Naive thymus-derived CD4-positive, alpha-beta T cell (primary cell): ENCODE measurements around the gene GSTO1. TPM values are rescaled to one million over a fixed set of nuclear protein-coding genes. Genes with fewer than 3 reads are reported as not detected.
A peak's percentile ranks its signal among the peaks of the same experiment; 100 is the strongest.

ENCODE experiments used
- ATAC-seq: fragments of 150-1000 bp; cut with Tn5 transposase; 2 replicates; pipeline ENCODE4 v1.10.0; 2021; ENCODE audit warnings: mild to moderate bottlenecking, moderate library complexity
- CTCF ChIA-PET: fragments of 350-600 bp; sonication (Branson Sonifier 250); formaldehyde crosslinking; loops from one replicate; lab custom pipeline; 2021; ENCODE audit warnings: antibody characterized with exemption; lab: Charles Lee
- POLR2A ChIA-PET: fragments of 350-600 bp; sonication (Branson Sonifier 250); formaldehyde crosslinking; loops from one replicate; lab custom pipeline; 2021; ENCODE audit warnings: antibody characterized with exemption, inconsistent platforms; lab: Charles Lee
- DNase-seq, 9 donors: peaks; one replicate each; pipeline versions ENCODE4 v3.0.0 to v3.0.0-alpha.2; 2020 to 2022; ENCODE audit warnings: mixed read lengths in 1 of 9
- H3K27ac ChIP-seq: one replicate; pipeline ENCODE4 v1.7.0; 2013; ENCODE audit warnings: mild to moderate bottlenecking, low read depth, low read length, moderate library complexity
- H3K27me3 ChIP-seq, 2 donors: one replicate each; pipeline ENCODE4 v1.7.0; 2013; ENCODE audit warnings: low read length in 2 of 2, mild to moderate bottlenecking in 2 of 2, moderate library complexity in 2 of 2; ENCODE audit not compliant: control insufficient read depth in 2 of 2, insufficient read depth in 2 of 2
- H3K36me3 ChIP-seq, 3 experiments: 1 replicate in 2 of 3; 2 replicates in 1 of 3; pipeline ENCODE4 v1.7.0; 2013; ENCODE audit warnings: low read length in 3 of 3, mild to moderate bottlenecking in 3 of 3, moderate library complexity in 1 of 3; ENCODE audit not compliant: insufficient read depth in 3 of 3, control insufficient read depth in 2 of 3
- H3K4me1 ChIP-seq, 2 donors: one replicate each; pipeline ENCODE4 v1.7.0; 2013; ENCODE audit warnings: low read length in 2 of 2, mild to moderate bottlenecking in 2 of 2, moderate library complexity in 1 of 2; ENCODE audit not compliant: control insufficient read depth in 2 of 2, insufficient read depth in 2 of 2
- H3K4me3 ChIP-seq: 2 replicates; pipeline ENCODE4 v1.7.0; 2013; ENCODE audit warnings: mild to moderate bottlenecking, low read length
- H3K9me3 ChIP-seq, 3 experiments: 1 replicate in 2 of 3; 2 replicates in 1 of 3; pipeline ENCODE4 v1.7.0; 2013; ENCODE audit warnings: low read length in 3 of 3; ENCODE audit not compliant: control insufficient read depth in 2 of 3
- H3K27ac Mint-ChIP-seq, 9 donors: one replicate each; pipeline ENCODE4 v1.8.0; 2020 to 2022; ENCODE audit warnings: mixed read lengths in 9 of 9, mild to moderate bottlenecking in 8 of 9, moderate library complexity in 5 of 9, inconsistent platforms in 2 of 9
- H3K27me3 Mint-ChIP-seq, 5 donors: one replicate each; pipeline ENCODE4 v1.8.0; 2021 to 2022; ENCODE audit warnings: mixed read lengths in 5 of 5, mild to moderate bottlenecking in 1 of 5
- H3K36me3 Mint-ChIP-seq, 5 donors: one replicate each; pipeline ENCODE4 v1.8.0; 2020 to 2022; ENCODE audit warnings: mixed read lengths in 5 of 5, mild to moderate bottlenecking in 3 of 5, inconsistent platforms in 1 of 5
- H3K4me1 Mint-ChIP-seq, 7 donors: one replicate each; pipeline ENCODE4 v1.8.0; 2020 to 2022; ENCODE audit warnings: mixed read lengths in 7 of 7, mild to moderate bottlenecking in 3 of 7, inconsistent platforms in 1 of 7
- H3K4me3 Mint-ChIP-seq, 10 donors: one replicate each; pipeline ENCODE4 v1.8.0; 2020 to 2022; ENCODE audit warnings: mild to moderate bottlenecking in 10 of 10, mixed read lengths in 10 of 10, moderate library complexity in 6 of 10, inconsistent platforms in 2 of 10
- H3K9me3 Mint-ChIP-seq, 11 donors: one replicate each; pipeline ENCODE4 v1.8.0; 2020 to 2022; ENCODE audit warnings: mixed read lengths in 11 of 11, mild to moderate bottlenecking in 4 of 11, inconsistent platforms in 1 of 11, moderate library complexity in 1 of 11
- intact Hi-C, 2 donors: fragments of 100-400 bp; cut with micrococcal nuclease; formaldehyde crosslinking; loops; one replicate each; pipeline ENCODE4 v1.15.1; 2023
- polyA plus RNA-seq, 2 donors: library from polyadenylated mRNA; unstranded; fragments of 300-500 nt; fragmentation: Illumina TruSeq; gene quantifications; one replicate each; pipeline ENCODE4 v1.2.3, GENCODE V29; 2021
- total RNA-seq, 6 experiments: library from RNA in 5 of 6; stranded (reverse) in 5 of 6; gene quantifications; 1 replicate in 5 of 6; 2 replicates in 1 of 6; pipeline ENCODE4 v1.2.3 and lab custom pipeline; 2021 to 2026

Gene GSTO1
- total and polyA plus RNA-seq, 7 experiments from 2014 or later, result 28.1 to 141 (median 73.8) TPM

DNA sequence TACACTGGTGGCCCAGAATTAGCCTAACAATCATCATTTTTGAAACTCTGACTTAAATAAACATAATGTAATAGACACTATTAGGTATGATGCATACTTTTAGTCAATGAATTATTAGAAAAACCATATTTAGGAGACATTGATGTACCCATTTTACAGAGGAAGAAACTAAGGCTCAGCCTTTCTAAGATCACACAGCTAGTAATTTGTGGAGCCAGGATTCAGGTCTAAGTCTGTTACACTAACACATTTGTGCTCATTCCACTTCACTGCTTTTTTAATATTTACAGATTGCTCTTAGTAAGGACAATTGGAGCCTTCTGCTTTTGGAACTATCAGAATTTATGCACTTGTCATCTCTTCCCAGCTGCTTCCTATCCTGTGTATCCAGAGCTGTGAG is 31.4 kb upstream of the GSTO1 start:
- Histone ChIP-seq H3K27me3 (no peaks in the 10 kb centered on the region), H3K4me3 (no peak overlapping the region), H3K27ac (no peak overlapping the region), H3K9me3 (no peaks in the 10 kb centered on the region), H3K4me1 (no peaks in the 10 kb centered on the region), H3K36me3 (no peaks in the 10 kb centered on the region)
- DNase-seq, result no peak
- Mint-ChIP-seq H3K36me3 (no peaks in the 10 kb centered on the region), H3K27me3 (peaks cover 5 to 51% (median 22%) of the 10 kb centered on the region in 5 donors), H3K4me1 (peaks cover 0 to 5% (median 0%) of the 10 kb centered on the region in 7 donors), H3K27ac (no peak overlapping the region), H3K9me3 (no peaks in the 10 kb centered on the region), H3K4me3 (no peak overlapping the region)
- CTCF ChIA-PET, result no interaction called here
- intact Hi-C loops, result no loop called here
- ATAC-seq, result no peak
- POLR2A ChIA-PET, result no interaction called here

DNA sequence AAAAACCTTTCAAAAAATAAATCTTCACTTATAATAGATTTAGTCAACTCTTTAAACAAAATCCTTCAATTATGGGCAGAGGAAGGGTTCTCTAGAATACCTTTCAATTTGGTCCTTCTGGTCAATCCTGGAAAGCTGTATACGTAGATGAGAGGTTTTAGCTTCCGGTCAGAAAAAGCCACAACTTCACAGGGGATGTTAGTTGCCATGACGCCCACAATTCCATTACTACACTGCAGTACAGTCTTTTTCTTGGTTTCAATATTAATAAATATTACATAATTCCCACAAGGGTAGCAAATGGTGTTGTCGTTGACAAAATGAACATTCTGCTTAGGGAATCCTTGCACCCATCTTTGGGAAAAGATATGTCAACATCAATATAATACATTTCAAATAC is 24.2 kb upstream of the GSTO1 start:
- Mint-ChIP-seq H3K9me3 (peaks cover 0 to 9% (median 1%) of the 10 kb centered on the region in 11 donors), H3K36me3 (peaks cover 0 to 3% (median 0%) of the 10 kb centered on the region in 5 donors), H3K4me1 (peaks cover 6 to 18% (median 13%) of the 10 kb centered on the region in 7 donors), H3K27ac (no peak overlapping the region), H3K4me3 (peak overlapping the region in 1 of 10 donors; percentile 19), H3K27me3 (peaks cover 0 to 53% (median 16%) of the 10 kb centered on the region in 5 donors)
- intact Hi-C loops, result loop anchor here (5.0 to 10.0 kb wide), 3 partner anchors 316 to 1728 kb away; partner anchors contain the start of genes ACTR1A (in 1 of the 2), BORCS7 (in 1 of the 2), STN1 (in 1 of the 2) and SUFU (in 1 of the 2)
- Histone ChIP-seq H3K4me3 (no peak overlapping the region), H3K27me3 (peaks cover 0 to 7% of the 10 kb centered on the region in 2 donors), H3K27ac (no peak overlapping the region), H3K9me3 (no peaks in the 10 kb centered on the region), H3K36me3 (no peaks in the 10 kb centered on the region), H3K4me1 (peaks cover 0 to 6% of the 10 kb centered on the region in 2 donors)
- ChIA-PET CTCF (no interaction called here), POLR2A (no interaction called here)
- DNase-seq (no peak), ATAC-seq (no peak)

GRCh38 chr10:104231784-104232612 is 22.7 kb upstream of the GSTO1 start, which contains the start of gene CFAP43:
Gene CFAP43, minus strand, starts transcription at chr10:104232364. Its CDS starts 118 bp downstream, at chr10:104232246.
- POLR2A ChIA-PET, result interaction anchor here (0.6 to 2.0 kb wide), 2 partner anchors 11 to 23 kb away, joined by 4 to 6 read pairs; partner anchors contain the start of gene GSTO1
- CTCF ChIA-PET, result interaction anchor here (2.2 kb wide), 1 partner anchor 43 kb away, joined by 6 read pairs; no protein-coding TSS in a partner anchor
- peaks cover 10 to 58% (median 19%) of the 10 kb centered on the region in 5 donors for H3K27me3 Mint-ChIP-seq

DNA sequence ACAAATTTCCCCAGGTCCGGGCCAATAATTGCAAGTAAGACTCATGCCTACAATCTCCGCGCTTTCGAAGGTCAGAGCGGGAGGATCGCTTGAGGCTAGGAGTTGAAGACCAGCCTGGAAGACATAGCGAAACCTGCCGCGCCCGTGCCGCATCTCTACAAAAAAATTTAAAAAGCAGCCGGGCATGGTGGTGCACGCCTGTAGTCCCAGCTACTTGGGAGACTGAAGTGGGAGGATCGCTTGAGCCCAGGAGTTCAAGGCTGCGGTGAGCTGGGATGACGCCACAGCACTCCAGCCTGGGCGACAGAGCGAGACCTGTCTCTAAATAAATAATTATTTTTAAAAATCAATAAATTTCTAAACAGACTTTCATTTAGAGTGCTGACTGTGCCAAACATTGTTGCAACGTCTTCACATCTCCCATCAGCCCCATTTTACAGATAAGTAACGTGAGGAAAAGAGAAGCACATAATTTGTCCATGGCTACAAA is 22.0 kb upstream of the GSTO1 start:
- H3K4me1 ChIP-seq, result peaks cover 0 to 6% of the 10 kb centered on the region in 2 donors
- no peak for DNase-seq
- peaks cover 0 to 3% (median 0%) of the 10 kb centered on the region in 5 donors for H3K36me3 Mint-ChIP-seq
- peak overlapping the region; percentile 74 for H3K4me3 ChIP-seq
- intact Hi-C loops, result loop anchor here (1.0 to 10.0 kb wide), 11 partner anchors 14 to 1730 kb away; partner anchors contain the start of genes CFAP58 (in 2 of the 2), GSTO2 (in 2 of the 2), STN1 (in 2 of the 2) and ACTR1A (in 1 of the 2)
- H3K36me3 ChIP-seq, result no peaks in the 10 kb centered on the region
- no peak overlapping the region for H3K27ac ChIP-seq
- ChIA-PET CTCF (interaction anchor here (2.2 kb wide), 1 partner anchor 42 kb away, joined by 6 read pairs; no protein-coding TSS in a partner anchor), POLR2A (interaction anchor here (0.6 to 2.0 kb wide), 4 partner anchors 12 to 111 kb away, joined by 3 to 6 read pairs (median 4); partner anchors contain the start of genes GSTO1 and SFR1)
- peak; percentile 19 for ATAC-seq
- H3K27me3 ChIP-seq, result peaks cover 0 to 7% of the 10 kb centered on the region in 2 donors
- H3K4me1 Mint-ChIP-seq, result peaks cover 6 to 18% (median 13%) of the 10 kb centered on the region in 7 donors
- peak overlapping the region; percentile 63 to 95 (median 86) for H3K27ac Mint-ChIP-seq
- H3K9me3 Mint-ChIP-seq, result peaks cover 0 to 18% (median 3%) of the 10 kb centered on the region in 11 donors
- peaks cover 14 to 59% (median 21%) of the 10 kb centered on the region in 5 donors for H3K27me3 Mint-ChIP-seq
- no peaks in the 10 kb centered on the region for H3K9me3 ChIP-seq
- peak overlapping the region; percentile 84 to 95 (median 91) for H3K4me3 Mint-ChIP-seq

More at GRCh38 chr10:104231784-104232612, 22.7 kb upstream of the GSTO1 start, which contains the start of gene CFAP43:
- Histone ChIP-seq H3K9me3 (no peaks in the 10 kb centered on the region), H3K27me3 (peaks cover 0 to 7% of the 10 kb centered on the region in 2 donors), H3K4me1 (peaks cover 0 to 6% of the 10 kb centered on the region in 2 donors), H3K36me3 (no peaks in the 10 kb centered on the region), H3K27ac (peak within 1 kb of the TSS; percentile 44), H3K4me3 (peak within 1 kb of the TSS; percentile 74)
- peak within 1 kb of the TSS; percentile 63 to 95 (median 86) for H3K27ac Mint-ChIP-seq
- DNase-seq (peak; percentile 99 to 100 (median 99)), ATAC-seq (peak; percentile 100)
- peak within 1 kb of the TSS; percentile 84 to 95 (median 91) for H3K4me3 Mint-ChIP-seq
- peaks cover 6 to 18% (median 13%) of the 10 kb centered on the region in 7 donors for H3K4me1 Mint-ChIP-seq
- intact Hi-C loops, result loop anchor here (1.0 to 10.0 kb wide), 11 partner anchors 15 to 1730 kb away; partner anchors contain the start of genes CFAP58 (in 2 of the 2), GSTO2 (in 2 of the 2), STN1 (in 2 of the 2) and ACTR1A (in 1 of the 2)
- H3K36me3 Mint-ChIP-seq, result peaks cover 0 to 3% (median 0%) of the 10 kb centered on the region in 5 donors
- H3K9me3 Mint-ChIP-seq, result peaks cover 0 to 18% (median 3%) of the 10 kb centered on the region in 11 donors

GRCh38 chr10:104233817-104234216 is 20.9 kb upstream of the GSTO1 start:
- H3K4me3 ChIP-seq, result no peak overlapping the region
- peaks cover 6 to 18% (median 13%) of the 10 kb centered on the region in 7 donors for H3K4me1 Mint-ChIP-seq
- H3K27me3 Mint-ChIP-seq, result peaks cover 14 to 60% (median 23%) of the 10 kb centered on the region in 5 donors
- intact Hi-C loops, result loop anchor here (2.0 to 10.0 kb wide), 4 partner anchors 13 to 1732 kb away; partner anchors contain the start of genes ACTR1A (in 1 of the 2), BORCS7 (in 1 of the 2), STN1 (in 1 of the 2) and SUFU (in 1 of the 2)
- ChIA-PET POLR2A (interaction anchor here (2.0 kb wide), 1 partner anchor 22 kb away, joined by 6 read pairs; the partner anchor contains the start of gene GSTO1), CTCF (no interaction called here)
- H3K9me3 ChIP-seq, result no peaks in the 10 kb centered on the region
- ATAC-seq (no peak), DNase-seq (no peak)
- H3K27ac Mint-ChIP-seq, result peak overlapping the region in 2 of 9 donors; percentile 22 to 70
- H3K9me3 Mint-ChIP-seq, result peaks cover 0 to 18% (median 3%) of the 10 kb centered on the region in 11 donors
- H3K36me3 Mint-ChIP-seq, result peaks cover 0 to 3% (median 0%) of the 10 kb centered on the region in 5 donors
- H3K4me1 ChIP-seq, result peaks cover 0 to 6% of the 10 kb centered on the region in 2 donors
- peaks cover 0 to 7% of the 10 kb centered on the region in 2 donors for H3K27me3 ChIP-seq
- H3K36me3 ChIP-seq, result no peaks in the 10 kb centered on the region
- H3K4me3 Mint-ChIP-seq, result peak overlapping the region; percentile 60 to 93 (median 74)
- H3K27ac ChIP-seq, result no peak overlapping the region
